Natural killer cell (primary cell): ENCODE measurements around the gene PI4KB. TPM values are rescaled to one million over a fixed set of nuclear protein-coding genes. Genes with fewer than 3 reads are reported as not detected.

ENCODE experiments used
- ATAC-seq, 3 donors: fragments of 150-1000 bp in 2 of 3; fragments of 200-7000 bp in 1 of 3; cut with Tn5 transposase; 1 replicate in 1 of 3; 2 replicates in 2 of 3; pipeline ENCODE4 v1.10.0; 2021; ENCODE audit warnings: mild to moderate bottlenecking in 2 of 3, moderate library complexity in 2 of 3
- DNase-seq, 2 donors: peaks; one replicate each; pipeline versions ENCODE4 v3.0.0 to v3.0.0-alpha.2; 2013 to 2021; ENCODE audit warnings: mixed read lengths in 1 of 2
- H3K27ac ChIP-seq: one replicate; pipeline ENCODE4 v1.5.1; 2013; ENCODE audit warnings: mild to moderate bottlenecking, low read length
- H3K27me3 ChIP-seq: one replicate; pipeline ENCODE4 v1.6.1; 2013; ENCODE audit warnings: low read length; ENCODE audit not compliant: control insufficient read depth, insufficient read depth
- H3K36me3 ChIP-seq: one replicate; pipeline ENCODE4 v1.6.1; 2013; ENCODE audit warnings: low read length; ENCODE audit not compliant: control insufficient read depth, insufficient read depth
- H3K4me1 ChIP-seq: one replicate; pipeline ENCODE4 v1.6.1; 2013; ENCODE audit warnings: low read length; ENCODE audit not compliant: control insufficient read depth, insufficient read depth
- H3K4me3 ChIP-seq: one replicate; pipeline ENCODE4 v1.5.1; 2013; ENCODE audit warnings: low read length
- H3K9me3 ChIP-seq: one replicate; pipeline ENCODE4 v1.6.1; 2013; ENCODE audit warnings: low read length; ENCODE audit not compliant: control insufficient read depth, insufficient read depth
- H3K27ac Mint-ChIP-seq, 2 donors: one replicate each; pipeline ENCODE4 v1.8.0; 2022; ENCODE audit warnings: mild to moderate bottlenecking in 2 of 2, mixed read lengths in 2 of 2, moderate library complexity in 1 of 2
- H3K27me3 Mint-ChIP-seq, 2 donors: one replicate each; pipeline ENCODE4 v1.8.0; 2022; ENCODE audit warnings: low read depth in 2 of 2, mixed read lengths in 2 of 2
- H3K36me3 Mint-ChIP-seq: one replicate; pipeline ENCODE4 v1.8.0; 2022; ENCODE audit warnings: mixed read lengths
- H3K4me1 Mint-ChIP-seq, 2 donors: one replicate each; pipeline ENCODE4 v1.8.0; 2022; ENCODE audit warnings: mixed read lengths in 2 of 2
- H3K4me3 Mint-ChIP-seq: one replicate; pipeline ENCODE4 v1.8.0; 2022; ENCODE audit warnings: mild to moderate bottlenecking, moderate library complexity, mixed read lengths
- H3K9me3 Mint-ChIP-seq, 2 donors: one replicate each; pipeline ENCODE4 v1.8.0; 2022; ENCODE audit warnings: mixed read lengths in 2 of 2
- CTCF ChIP-seq: fragments of 200-600 bp; IDR thresholded peaks from one replicate; pipeline ENCODE4 v1.8.0; 2022; ENCODE audit warnings: antibody characterized with exemption
- WGBS: methylation state at CpG from one replicate; pipeline ENCODE4 v1.1.7; 2013; ENCODE audit warnings: missing lambda C conversion rate; ENCODE audit not compliant: insufficient coverage; 5-methylcytosine and 5-hydroxymethylcytosine counted together
- intact Hi-C: fragments of 100-400 bp; cut with micrococcal nuclease; formaldehyde crosslinking; loops from one replicate; pipeline ENCODE4 v1.14.2; 2022
- total RNA-seq, 4 donors: library from RNA; stranded (reverse); fragments of 120-200 nt in 1 of 4; gene quantifications; one replicate each; pipeline versions ENCODE4 v1.2.3 to v1.2.4, GENCODE V29; 2013 to 2022

Gene PI4KB
- total RNA-seq, 3 donors from 2014 or later (not counting 1 experiment from before 2014, with no cell fraction given), result 68.2 to 99.3 (median 95.0) TPM

- WGBS, result 88% methylated on average over 4 of the region's 4 CpGs
- Mint-ChIP-seq H3K4me1 (no peaks in the 10 kb centered on the region), H3K27ac (no peak overlapping the region), H3K36me3 (no peaks in the 10 kb centered on the region), H3K4me3 (no peak overlapping the region), H3K9me3 (peaks cover 0 to 4% of the 10 kb centered on the region in 2 donors), H3K27me3 (no peaks in the 10 kb centered on the region)
- intact Hi-C loops, result no loop called here
- Histone ChIP-seq H3K36me3 (no peaks in the 10 kb centered on the region), H3K4me3 (no peak overlapping the region), H3K27me3 (no peaks in the 10 kb centered on the region), H3K27ac (no peak overlapping the region), H3K9me3 (peaks cover 6% of the 10 kb centered on the region), H3K4me1 (peaks cover 4% of the 10 kb centered on the region)
- DNase-seq (no peak), ATAC-seq (no peak)
- no peak for TF ChIP-seq CTCF
Measured at GRCh38 chr1:151364996-151365395, 37.8 kb upstream of the PI4KB start.

GRCh38 chr1:151362308-151363155 lies 35.3 kb upstream of the PI4KB start:
- Histone ChIP-seq H3K27ac (no peak overlapping the region), H3K4me1 (no peaks in the 10 kb centered on the region), H3K9me3 (peaks cover 6% of the 10 kb centered on the region), H3K4me3 (no peak overlapping the region), H3K36me3 (no peaks in the 10 kb centered on the region), H3K27me3 (no peaks in the 10 kb centered on the region)
- H3K27ac Mint-ChIP-seq, result no peak overlapping the region
- 92% methylated on average over 2 of the region's 3 CpGs for WGBS
- TF ChIP-seq CTCF, result no peak
- no peak overlapping the region for H3K4me3 Mint-ChIP-seq
- no peaks in the 10 kb centered on the region for H3K27me3 Mint-ChIP-seq
- H3K4me1 Mint-ChIP-seq, result no peaks in the 10 kb centered on the region
- no peaks in the 10 kb centered on the region for H3K36me3 Mint-ChIP-seq
- DNase-seq (no peak), ATAC-seq (no peak)
- intact Hi-C loops, result no loop called here
- peaks cover 0 to 4% of the 10 kb centered on the region in 2 donors for H3K9me3 Mint-ChIP-seq

GRCh38 chr1:151361883-151362282 lies 34.7 kb upstream of the PI4KB start:
- no peak for ATAC-seq
- Mint-ChIP-seq H3K9me3 (peaks cover 0 to 4% of the 10 kb centered on the region in 2 donors), H3K4me1 (no peaks in the 10 kb centered on the region), H3K36me3 (no peaks in the 10 kb centered on the region), H3K4me3 (no peak overlapping the region), H3K27me3 (no peaks in the 10 kb centered on the region), H3K27ac (no peak overlapping the region)
- Histone ChIP-seq H3K9me3 (peaks cover 6% of the 10 kb centered on the region), H3K27me3 (no peaks in the 10 kb centered on the region), H3K27ac (no peak overlapping the region), H3K36me3 (no peaks in the 10 kb centered on the region), H3K4me3 (no peak overlapping the region), H3K4me1 (no peaks in the 10 kb centered on the region)
- intact Hi-C loops, result no loop called here
- TF ChIP-seq CTCF, result no peak
- DNase-seq, result no peak

- intact Hi-C loops, result no loop called here
- H3K4me1 ChIP-seq, result no peaks in the 10 kb centered on the region
- Mint-ChIP-seq H3K27ac (no peak overlapping the region), H3K4me1 (no peaks in the 10 kb centered on the region), H3K36me3 (no peaks in the 10 kb centered on the region), H3K4me3 (no peak overlapping the region), H3K27me3 (no peaks in the 10 kb centered on the region), H3K9me3 (peaks cover 0 to under 1% of the 10 kb centered on the region in 2 donors)
- H3K36me3 ChIP-seq, result no peaks in the 10 kb centered on the region
- H3K9me3 ChIP-seq, result no peaks in the 10 kb centered on the region
- ATAC-seq, result no peak
- H3K27ac ChIP-seq, result no peak overlapping the region
- no peak for TF ChIP-seq CTCF
- H3K4me3 ChIP-seq, result no peak overlapping the region
- WGBS, result 100% methylated on average over 1 of the region's 2 CpGs
- no peaks in the 10 kb centered on the region for H3K27me3 ChIP-seq
- no peak for DNase-seq
Measured at GRCh38 chr1:151356696-151357095, 29.5 kb upstream of the PI4KB start.
